OCI-LY1 (cell line): Measurements from ENCODE around the gene NFASC.

Experiments used
- H2AFZ ChIP-seq: fragments of 200-600 bp; sonication (generic), shearing (Covaris generic); 2 replicates; pipeline ENCODE4 v1.6.0; 2014; ENCODE audit warnings: antibody characterized with exemption, mild to moderate bottlenecking, low read length
- H3F3A ChIP-seq: fragments of 200-600 bp; sonication (generic), shearing (Covaris generic); 2 replicates; pipeline ENCODE4 v1.6.0; 2014; ENCODE audit warnings: mild to moderate bottlenecking, antibody characterized with exemption, low read length, moderate library complexity; ENCODE audit not compliant: insufficient read depth
- H3K27ac ChIP-seq: fragments of 200-600 bp; sonication (generic); 2 replicates; pipeline ENCODE4 v1.5.1; 2014; ENCODE audit warnings: low read length, mixed run types, mild to moderate bottlenecking, low read depth; ENCODE audit not compliant: poor library complexity, severe bottlenecking
- H3K27me3 ChIP-seq: fragments of 200-600 bp; sonication (generic); 2 replicates; pipeline ENCODE4 v1.6.0; 2014; ENCODE audit warnings: antibody characterized with exemption, mild to moderate bottlenecking, low read length, moderate library complexity; ENCODE audit not compliant: insufficient read depth
- H3K36me3 ChIP-seq: fragments of 200-600 bp; sonication (generic); 2 replicates; pipeline ENCODE4 v1.6.1; 2014; ENCODE audit warnings: mild to moderate bottlenecking, antibody characterized with exemption, low read length, moderate library complexity, mixed read lengths; ENCODE audit not compliant: insufficient read depth
- H3K4me1 ChIP-seq: fragments of 200-600 bp; sonication (generic); 2 replicates; pipeline ENCODE4 v1.5.1; 2014; ENCODE audit warnings: mild to moderate bottlenecking, low read length, moderate library complexity; ENCODE audit not compliant: insufficient read depth, severe bottlenecking
- H3K4me2 ChIP-seq: fragments of 200-600 bp; sonication (generic), shearing (Covaris generic); 2 replicates; pipeline ENCODE4 v1.6.1; 2014; ENCODE audit warnings: low read length
- H3K4me3 ChIP-seq: fragments of 200-600 bp; sonication (generic); 2 replicates; pipeline ENCODE4 v1.5.1; 2014; ENCODE audit warnings: low read length, low read depth, mild to moderate bottlenecking, mixed read lengths; ENCODE audit not compliant: poor library complexity, severe bottlenecking
- H3K79me2 ChIP-seq: fragments of 200-600 bp; shearing (Covaris generic); 2 replicates; pipeline ENCODE4 v1.6.1; 2016; ENCODE audit warnings: mixed run types, low read length, mixed read lengths; ENCODE audit not compliant: insufficient read depth
- H3K9ac ChIP-seq: fragments of 200-600 bp; sonication (generic), shearing (Covaris generic); 2 replicates; pipeline ENCODE4 v1.6.1; 2014; ENCODE audit warnings: mild to moderate bottlenecking, low read length, mixed read lengths
- H3K9me2 ChIP-seq: fragments of 200-600 bp; sonication (generic), shearing (Covaris generic); 2 replicates; pipeline ENCODE4 v1.6.1; 2014; ENCODE audit warnings: low read depth, mild to moderate bottlenecking, low read length, mixed read lengths
- H3K9me3 ChIP-seq: fragments of 200-600 bp; shearing (Covaris generic); 2 replicates; pipeline ENCODE4 v1.6.1; 2014; ENCODE audit warnings: low read length, mixed read lengths
- H4K20me1 ChIP-seq: fragments of 200-600 bp; sonication (generic), shearing (Covaris generic); 2 replicates; pipeline ENCODE4 v1.6.0; 2016; ENCODE audit warnings: mild to moderate bottlenecking, low read length; ENCODE audit not compliant: insufficient read depth
- EZH2 ChIP-seq: fragments of 200-600 bp; sonication (generic), shearing (Covaris generic); IDR thresholded peaks from 2 replicates; pipeline ENCODE4 v1.8.0; 2017; ENCODE audit warnings: borderline replicate concordance, mixed run types, mild to moderate bottlenecking, antibody characterized with exemption, low read length, moderate library complexity, mixed read lengths
- TF ChIP-seq, protein P1 (sequence below): fragments of 200-600 bp; sonication (generic), shearing (Covaris generic); IDR thresholded peaks from 2 replicates; pipeline ENCODE4 v1.5.1; 2017; ENCODE audit warnings: mild to moderate bottlenecking, antibody characterized with exemption, low read length, moderate library complexity, mixed read lengths

Gene NFASC

DNA sequence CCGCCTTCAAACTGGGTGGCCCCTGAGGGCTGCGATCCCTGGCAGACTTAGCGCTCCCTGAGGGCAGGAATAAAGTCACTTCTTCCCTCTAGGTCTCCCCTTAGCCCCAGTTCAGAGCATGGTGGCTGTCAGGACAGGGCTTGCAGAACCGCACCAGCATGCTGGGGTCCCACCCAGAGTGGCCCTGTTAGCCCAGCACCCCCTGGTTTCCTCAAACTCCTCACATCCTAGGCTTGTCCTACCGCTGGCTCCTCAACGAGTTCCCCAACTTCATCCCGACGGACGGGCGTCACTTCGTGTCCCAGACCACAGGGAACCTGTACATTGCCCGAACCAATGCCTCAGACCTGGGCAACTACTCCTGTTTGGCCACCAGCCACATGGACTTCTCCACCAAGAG is 188.2 kb downstream of the NFASC start:
- no peak for TF ChIP-seq EZH2
- TF ChIP-seq, protein P1, sequence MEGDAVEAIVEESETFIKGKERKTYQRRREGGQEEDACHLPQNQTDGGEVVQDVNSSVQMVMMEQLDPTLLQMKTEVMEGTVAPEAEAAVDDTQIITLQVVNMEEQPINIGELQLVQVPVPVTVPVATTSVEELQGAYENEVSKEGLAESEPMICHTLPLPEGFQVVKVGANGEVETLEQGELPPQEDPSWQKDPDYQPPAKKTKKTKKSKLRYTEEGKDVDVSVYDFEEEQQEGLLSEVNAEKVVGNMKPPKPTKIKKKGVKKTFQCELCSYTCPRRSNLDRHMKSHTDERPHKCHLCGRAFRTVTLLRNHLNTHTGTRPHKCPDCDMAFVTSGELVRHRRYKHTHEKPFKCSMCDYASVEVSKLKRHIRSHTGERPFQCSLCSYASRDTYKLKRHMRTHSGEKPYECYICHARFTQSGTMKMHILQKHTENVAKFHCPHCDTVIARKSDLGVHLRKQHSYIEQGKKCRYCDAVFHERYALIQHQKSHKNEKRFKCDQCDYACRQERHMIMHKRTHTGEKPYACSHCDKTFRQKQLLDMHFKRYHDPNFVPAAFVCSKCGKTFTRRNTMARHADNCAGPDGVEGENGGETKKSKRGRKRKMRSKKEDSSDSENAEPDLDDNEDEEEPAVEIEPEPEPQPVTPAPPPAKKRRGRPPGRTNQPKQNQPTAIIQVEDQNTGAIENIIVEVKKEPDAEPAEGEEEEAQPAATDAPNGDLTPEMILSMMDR: no peak
- Histone ChIP-seq H3K9ac (no peak overlapping the region), H3K27ac (no peak overlapping the region)

DNA sequence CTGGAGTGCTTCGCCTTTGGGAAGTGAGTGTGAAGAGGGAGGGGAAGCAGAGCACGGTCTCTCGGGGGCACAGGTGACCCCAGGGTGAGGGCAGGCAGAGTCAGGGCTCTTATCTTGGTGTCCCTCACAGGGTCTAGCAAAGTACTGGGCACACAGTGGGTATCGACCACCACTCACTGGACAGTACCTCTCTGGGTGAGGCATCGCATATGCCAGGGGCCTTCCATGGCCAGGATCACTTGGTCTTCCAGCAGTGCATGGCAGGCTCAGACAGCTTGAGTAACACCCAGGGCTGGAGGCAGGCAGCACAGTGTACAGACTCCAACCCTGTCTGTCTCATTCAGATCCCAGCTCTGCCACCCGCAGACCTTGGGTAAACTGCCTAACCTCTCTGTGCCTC is 189.0 kb downstream of the NFASC start:
- Histone ChIP-seq H3K9ac (no peak overlapping the region), H2AFZ (no peak overlapping the region), H3K79me2 (no peaks in the 10 kb centered on the region), H3K9me2 (no peaks in the 10 kb centered on the region), H4K20me1 (no peaks in the 10 kb centered on the region), H3K4me1 (no peaks in the 10 kb centered on the region), H3K4me3 (no peak overlapping the region), H3K4me2 (no peak overlapping the region), H3K36me3 (no peaks in the 10 kb centered on the region), H3F3A (no peaks in the 10 kb centered on the region), H3K27ac (no peak overlapping the region), H3K27me3 (peaks cover 7% of the 10 kb centered on the region; the same call in 1 of the 2 replicates), H3K9me3 (no peaks in the 10 kb centered on the region)
- TF ChIP-seq, protein P1: no peak
- no peak for TF ChIP-seq EZH2

More for the DNA sequence above, 188.2 kb downstream of the NFASC start:
- H3K9me2 ChIP-seq: no peaks in the 10 kb centered on the region
- no peak overlapping the region for H3K4me3 ChIP-seq
- H4K20me1 ChIP-seq: no peaks in the 10 kb centered on the region
- no peaks in the 10 kb centered on the region for H3K36me3 ChIP-seq
- no peaks in the 10 kb centered on the region for H3K9me3 ChIP-seq
- H3K79me2 ChIP-seq: no peaks in the 10 kb centered on the region
- H3K27me3 ChIP-seq: peaks cover 7% of the 10 kb centered on the region; the same call in 1 of the 2 replicates
- H3F3A ChIP-seq: no peaks in the 10 kb centered on the region
- no peak overlapping the region for H2AFZ ChIP-seq
- no peaks in the 10 kb centered on the region for H3K4me1 ChIP-seq
- H3K4me2 ChIP-seq: no peak overlapping the region

DNA sequence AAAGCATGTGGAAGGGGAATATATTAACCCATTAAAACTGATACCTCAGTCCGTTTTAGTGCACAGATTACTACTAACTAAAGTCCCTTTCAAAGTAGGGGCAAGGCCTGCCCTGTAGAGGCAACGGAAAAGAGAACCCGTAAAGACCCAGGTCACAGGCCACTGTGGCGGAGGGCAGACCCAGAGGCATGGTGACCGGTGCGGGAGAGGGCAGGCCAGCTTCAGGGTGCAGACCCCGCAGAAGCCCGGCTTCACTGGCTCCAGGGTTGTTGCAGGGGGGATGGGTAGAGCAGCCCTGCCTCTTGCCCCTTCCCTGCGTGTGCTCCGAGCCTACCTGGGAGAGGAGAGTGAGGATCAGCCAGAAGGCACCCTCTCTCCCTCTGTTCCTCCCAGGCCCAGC is 190.1 kb downstream of the NFASC start:
- Histone ChIP-seq H3K4me3 (no peak overlapping the region), H3K27me3 (peaks cover 11% of the 10 kb centered on the region), H3K79me2 (no peaks in the 10 kb centered on the region), H2AFZ (no peak overlapping the region), H3K4me2 (no peak overlapping the region), H3K4me1 (no peaks in the 10 kb centered on the region), H3K27ac (no peak overlapping the region), H3K9me2 (no peaks in the 10 kb centered on the region), H4K20me1 (no peaks in the 10 kb centered on the region), H3F3A (no peaks in the 10 kb centered on the region), H3K9ac (no peak overlapping the region), H3K9me3 (no peaks in the 10 kb centered on the region), H3K36me3 (no peaks in the 10 kb centered on the region)
- TF ChIP-seq, protein P1: no peak
- TF ChIP-seq EZH2: no peak
